ENCODE results near the gene CCSER1.

DNA sequence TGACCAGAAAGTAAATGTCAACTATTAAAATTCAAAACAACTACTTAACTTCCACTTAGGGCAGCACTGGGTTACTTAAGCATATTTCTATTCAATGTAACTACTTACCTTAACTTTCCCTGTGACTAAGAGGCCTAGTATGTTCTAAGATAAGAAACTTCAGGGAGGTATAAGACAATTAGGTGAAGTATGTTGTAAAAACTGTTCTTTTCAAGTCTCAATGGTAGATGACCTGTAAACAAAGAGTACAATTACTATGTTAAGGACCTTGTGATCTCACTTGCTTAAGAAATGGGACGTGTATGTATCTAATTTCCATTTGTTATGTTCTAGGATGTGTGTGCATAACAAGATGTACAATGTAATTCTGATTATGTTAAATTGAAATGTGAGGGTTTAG is 960.5 kb downstream of the CCSER1 start:
- TF ChIP-seq CTCF (IDR thresholded peaks at IDR 0.05) (no peak), POLR2A (IDR thresholded peaks at IDR 0.05) (no peak)

Data from upper lobe of left lung (tissue), 4 donors.